Cardiac muscle cell (in vitro differentiated cells and primary cell): ENCODE measurements around the gene MCTP1. TPM values are rescaled to one million over a fixed set of nuclear protein-coding genes. Genes with fewer than 3 reads are reported as not detected.

Experiments used
- DNase-seq, 2 donors: peaks; one replicate each; pipeline versions ENCODE4 v3.0.0 to v3.0.0-alpha.2; 2010 to 2017; ENCODE audit warnings: low read depth in 1 of 2, low spot score in 1 of 2
- H3K27ac ChIP-seq: fragments of 200-600 bp; sonication (generic); 2 replicates; pipeline ENCODE4 v1.5.1; 2016
- H3K27me3 ChIP-seq: fragments of 200-600 bp; sonication (generic); 2 replicates; pipeline ENCODE4 v1.6.0; 2016; ENCODE audit warnings: control low read depth
- H3K36me3 ChIP-seq: fragments of 200-600 bp; sonication (generic); 2 replicates; pipeline ENCODE4 v1.5.1; 2016; ENCODE audit warnings: control low read depth
- H3K4me1 ChIP-seq: fragments of 200-600 bp; sonication (generic); 2 replicates; pipeline ENCODE4 v1.8.1; 2017; ENCODE audit warnings: low read depth, mild to moderate bottlenecking, mixed run types
- H3K4me3 ChIP-seq: fragments of 200-600 bp; sonication (generic); 2 replicates; pipeline ENCODE4 v1.5.1; 2016; ENCODE audit warnings: mild to moderate bottlenecking
- H3K9me3 ChIP-seq: fragments of 200-600 bp; sonication (generic); 2 replicates; pipeline ENCODE4 v1.5.1; 2017; ENCODE audit warnings: low read depth, mild to moderate bottlenecking, control low read depth
- CTCF ChIP-seq: IDR thresholded peaks from 2 replicates; pipeline ENCODE4 v1.5.1; 2012; ENCODE audit warnings: low read depth, mild to moderate bottlenecking, low read length
- polyA plus RNA-seq: library from polyadenylated mRNA; unstranded; fragments of >200 nt; fragmentation: Nextera tagmentation; extraction: Ambion mirVana; gene quantifications from 2 replicates; pipeline ENCODE4 v1.2.1, GENCODE V29; 2016
- total RNA-seq: library from RNA; depleted of rRNA; stranded (reverse); fragments of >200 nt; gene quantifications from 2 replicates; pipeline ENCODE4 v1.2.3, GENCODE V29; 2016

The MCTP1 gene
- total and polyA plus RNA-seq, 2 experiments from 2014 or later, result 1.4 TPM; not detected in 1

- no peak for TF ChIP-seq CTCF
- Histone ChIP-seq H3K27ac (no peak overlapping the region), H3K36me3 (no peaks in the 10 kb centered on the region), H3K4me1 (no peaks in the 10 kb centered on the region), H3K9me3 (no peaks in the 10 kb centered on the region), H3K27me3 (no peaks in the 10 kb centered on the region), H3K4me3 (no peak overlapping the region)
- no peak for DNase-seq
Observed at GRCh38 chr5:94853120-94853519, 431.8 kb downstream of the MCTP1 start.

- no peak for TF ChIP-seq CTCF
- no peaks in the 10 kb centered on the region for H3K36me3 ChIP-seq
- H3K9me3 ChIP-seq, result no peaks in the 10 kb centered on the region
- no peaks in the 10 kb centered on the region for H3K4me1 ChIP-seq
- no peak overlapping the region for H3K4me3 ChIP-seq
- H3K27me3 ChIP-seq, result no peaks in the 10 kb centered on the region
- DNase-seq, result no peak
- H3K27ac ChIP-seq, result no peak overlapping the region
Observed at GRCh38 chr5:94850960-94851359, 433.9 kb downstream of the MCTP1 start.

- H3K27ac ChIP-seq, result no peak overlapping the region
- no peaks in the 10 kb centered on the region for H3K4me1 ChIP-seq
- no peaks in the 10 kb centered on the region for H3K27me3 ChIP-seq
- no peaks in the 10 kb centered on the region for H3K36me3 ChIP-seq
- H3K9me3 ChIP-seq, result no peaks in the 10 kb centered on the region
- peak; percentile 72 for TF ChIP-seq CTCF
- H3K4me3 ChIP-seq, result no peak overlapping the region
- peak; percentile 51 to 79 for DNase-seq
Observed at GRCh38 chr5:94849821-94850736, 434.8 kb downstream of the MCTP1 start.

- no peak overlapping the region for H3K4me3 ChIP-seq
- H3K4me1 ChIP-seq, result no peaks in the 10 kb centered on the region
- H3K9me3 ChIP-seq, result no peaks in the 10 kb centered on the region
- H3K27me3 ChIP-seq, result no peaks in the 10 kb centered on the region
- H3K36me3 ChIP-seq, result no peaks in the 10 kb centered on the region
- no peak overlapping the region for H3K27ac ChIP-seq
- DNase-seq, result no peak
- no peak for TF ChIP-seq CTCF
Observed at GRCh38 chr5:94849324-94849723, 435.6 kb downstream of the MCTP1 start.

- H3K36me3 ChIP-seq, result no peaks in the 10 kb centered on the region
- no peak for TF ChIP-seq CTCF
- H3K27me3 ChIP-seq, result no peaks in the 10 kb centered on the region
- no peaks in the 10 kb centered on the region for H3K4me1 ChIP-seq
- H3K9me3 ChIP-seq, result no peaks in the 10 kb centered on the region
- H3K4me3 ChIP-seq, result no peak overlapping the region
- no peak overlapping the region for H3K27ac ChIP-seq
- DNase-seq, result no peak
Observed at GRCh38 chr5:94847726-94848125, 437.2 kb downstream of the MCTP1 start.
